GM12878 (cell line): ENCODE data around the gene LCE2A. TPM values are rescaled to one million over a fixed set of nuclear protein-coding genes. Genes with fewer than 3 reads are reported as not detected.
"Not testable (repeated sequence)": the region's sequence is repeated elsewhere in the genome, so short reads cannot be mapped to it uniquely, and the experiment has no call there.

Source experiments
- ATAC-seq: fragments of 200-7000 bp; cut with Tn5 transposase; 3 replicates; pipeline ENCODE4 v1.9.1; 2020; ENCODE audit warnings: mild to moderate bottlenecking, moderate library complexity
- BruUV-seq: library from RNA; stranded (reverse); fragments of 400-500 nt; replicated peaks from 2 replicates; lab custom pipeline; 2021; lab: Mats Ljungman, UMichigan
- CTCF ChIA-PET: fragments of 300-600 bp; sonication (Branson Sonifier 250); formaldehyde crosslinking; extraction: SDS; loops from one replicate; lab custom pipeline; 2021; ENCODE audit warnings: inconsistent platforms; lab: Yijun Ruan, JAX
- POLR2A ChIA-PET: fragments of 350-600 bp; formaldehyde crosslinking; extraction: SDS; loops from one replicate; lab custom pipeline; 2021; ENCODE audit warnings: inconsistent platforms; lab: Charles Lee
- RAD21 ChIA-PET: fragments of 300-600 bp; sonication (Branson Sonifier 250); formaldehyde crosslinking; loops from one replicate; lab custom pipeline; 2023; ENCODE audit warnings: antibody characterized with exemption; ENCODE audit not compliant: unreplicated experiment; lab: Charles Lee
- SMC1A ChIA-PET: fragments of 300-600 bp; sonication (Branson Sonifier 250); formaldehyde crosslinking; loops from one replicate; lab custom pipeline; 2023; ENCODE audit not compliant: unreplicated experiment, uncharacterized antibody; lab: Charles Lee
- DNase-seq: peaks from one replicate; pipeline ENCODE4 v3.0.0-alpha.2; 2011; ENCODE audit warnings: low read depth, low spot score
- FAIRE-seq: peaks from 3 replicates; lab custom pipeline; 2011; peaks lifted over from hg19 to GRCh38; lab: Jason Lieb, UNC
- H2AFZ ChIP-seq: 2 replicates; pipeline ENCODE4 v1.6.0; 2011; ENCODE audit warnings: low read depth, low read length, control low read depth; ENCODE audit not compliant: control insufficient read depth
- H3K27ac ChIP-seq: 2 replicates; pipeline ENCODE4 v1.5.1; 2011; ENCODE audit warnings: control low read depth; ENCODE audit not compliant: control insufficient read depth, insufficient read depth
- H3K27me3 ChIP-seq, 2 experiments: replicated peaks in 1 of 2; 2 replicates each; pipeline versions ENCODE4 v1.6.0 to v1.6.1; 2011; ENCODE audit warnings: low read length in 1 of 2; ENCODE audit not compliant: control insufficient read depth in 2 of 2, insufficient read depth in 2 of 2
- H3K36me3 ChIP-seq, 2 experiments: 2 replicates each; pipeline ENCODE4 v1.5.1; 2011; ENCODE audit warnings: low read length in 1 of 2; ENCODE audit not compliant: control insufficient read depth in 2 of 2, insufficient read depth in 2 of 2
- H3K4me1 ChIP-seq: 2 replicates; pipeline ENCODE4 v1.6.1; 2011; ENCODE audit warnings: mild to moderate bottlenecking, low read length, moderate library complexity, mixed read lengths; ENCODE audit not compliant: control insufficient read depth, insufficient read depth
- H3K4me2 ChIP-seq: 2 replicates; pipeline ENCODE4 v1.6.0; 2011; ENCODE audit warnings: control low read depth; ENCODE audit not compliant: control insufficient read depth, insufficient read depth
- H3K4me3 ChIP-seq: fragments of 200-600 bp; sonication (generic); 2 replicates; pipeline ENCODE4 v1.5.1; 2016
- H3K79me2 ChIP-seq: 2 replicates; pipeline ENCODE4 v1.6.0; 2011; ENCODE audit warnings: low read length; ENCODE audit not compliant: control insufficient read depth, insufficient read depth
- H3K9ac ChIP-seq: 2 replicates; pipeline ENCODE4 v1.8.0; 2011; ENCODE audit warnings: low read length, control low read depth, mixed read lengths; ENCODE audit not compliant: control insufficient read depth, insufficient read depth
- H3K9me3 ChIP-seq: replicated peaks from 3 replicates; pipeline ENCODE4 v1.5.1; 2011; ENCODE audit warnings: mild to moderate bottlenecking, low read length; ENCODE audit not compliant: control insufficient read depth, insufficient read depth
- H4K20me1 ChIP-seq: 2 replicates; pipeline ENCODE4 v1.6.0; 2011; ENCODE audit not compliant: control insufficient read depth, insufficient read depth
- ASH2L ChIP-seq: fragments of 300-600, 200-600 bp; sonication (generic); IDR thresholded peaks from 2 replicates; pipeline ENCODE4 v1.6.1; 2017; ENCODE audit warnings: low read depth, mild to moderate bottlenecking, borderline replicate concordance
- DPF2 ChIP-seq: fragments of 450-650 bp; IDR thresholded peaks from 2 replicates; pipeline ENCODE4 v1.6.1; 2017; ENCODE audit warnings: mild to moderate bottlenecking
- EED ChIP-seq: sonication (generic); IDR thresholded peaks from 2 replicates; pipeline ENCODE4 v1.6.1; 2016; ENCODE audit warnings: antibody characterized with exemption, low read depth
- EP300 ChIP-seq, 2 experiments: fragments of 150-350 bp in 1 of 2; IDR thresholded peaks; 2 replicates each; pipeline ENCODE4 v1.6.1; 2011 to 2012; ENCODE audit warnings: low read depth in 2 of 2, low read length in 2 of 2, borderline replicate concordance in 1 of 2, improper control_type of control experiment in 1 of 2, inconsistent platforms in 1 of 2; ENCODE audit not compliant: control insufficient read depth in 1 of 2
- FOXM1 ChIP-seq: IDR thresholded peaks from 2 replicates; pipeline ENCODE4 v1.6.1; 2012; ENCODE audit warnings: low read depth, mild to moderate bottlenecking, inconsistent platforms, low read length, moderate library complexity
- HCFC1 ChIP-seq: fragments of 150-350 bp; IDR thresholded peaks from 2 replicates; pipeline ENCODE4 v1.6.1; 2014; ENCODE audit warnings: low read length
- HDAC6 ChIP-seq: fragments of 200-600 bp; sonication (generic); IDR thresholded peaks from one replicate; pipeline ENCODE4 v1.8.0; 2017; ENCODE audit warnings: antibody characterized with exemption; ENCODE audit not compliant: unreplicated experiment
- HSF1 ChIP-seq: fragments of 150-350 bp; IDR thresholded peaks from 2 replicates; pipeline ENCODE4 v1.6.1; 2014; ENCODE audit warnings: mild to moderate bottlenecking, low read depth, low read length
- NFIC ChIP-seq: IDR thresholded peaks from 2 replicates; pipeline ENCODE4 v1.6.1; 2012; ENCODE audit warnings: low read depth, mild to moderate bottlenecking, inconsistent platforms, low read length, moderate library complexity
- NRF1 ChIP-seq: conservative IDR thresholded peaks from 2 replicates; pipeline ENCODE4 v1.6.1; 2011; ENCODE audit warnings: mild to moderate bottlenecking, low read depth, low read length, improper control_type of control experiment
- PAX8 ChIP-seq: fragments of 450-650 bp; IDR thresholded peaks from 2 replicates; pipeline ENCODE4 v1.6.1; 2017; ENCODE audit warnings: mild to moderate bottlenecking, moderate library complexity
- PBX3 ChIP-seq: IDR thresholded peaks from 2 replicates; pipeline ENCODE4 v1.6.1; 2011; ENCODE audit warnings: mild to moderate bottlenecking, low read depth, low read length, moderate library complexity; ENCODE audit not compliant: insufficient replicate concordance
- RBBP5 ChIP-seq: fragments of 200-600 bp; sonication (generic); conservative IDR thresholded peaks from 2 replicates; pipeline ENCODE4 v1.6.1; 2016
- SPI1 ChIP-seq: IDR thresholded peaks from 2 replicates; pipeline ENCODE4 v1.6.1; 2011; ENCODE audit warnings: low read depth, mild to moderate bottlenecking, low read length, moderate library complexity, borderline replicate concordance; ENCODE audit not compliant: insufficient read depth
- YBX1 ChIP-seq: fragments of 450-650 bp; IDR thresholded peaks from 2 replicates; pipeline ENCODE4 v1.6.1; 2016; ENCODE audit warnings: antibody characterized with exemption
- WGBS: methylation state at CpG from one replicate; pipeline ENCODE4 v1.1.6; 2016; ENCODE audit warnings: low lambda C conversion rate; ENCODE audit not compliant: insufficient replicate concordance, insufficient coverage; ENCODE audit errors: missing lambda C conversion rate; 5-methylcytosine and 5-hydroxymethylcytosine counted together
- in situ Hi-C: fragments of 300-500 bp; cut with MboI; formaldehyde crosslinking; loops from 9 replicates; pipeline ENCODE4 v1.14.3; 2018; ENCODE audit warnings: mixed read lengths
- intact Hi-C: fragments of 100-400 bp; cut with micrococcal nuclease; formaldehyde crosslinking; loops from one replicate; pipeline ENCODE4 v1.14.2; 2022; ENCODE audit not compliant: unreplicated experiment
- polyA plus RNA-seq, 11 experiments: library from polyadenylated mRNA; depleted of rRNA in 4 of 11; unstranded in 6 of 11; stranded (reverse) in 5 of 11; fragments of >200 nt; fragmentation: Nextera tagmentation in 4 of 11; fragmentation: Illumina TruSeq in 1 of 11; extraction: Ambion mirVana in 4 of 11; extraction: Trizol in 1 of 11; gene quantifications; 1 replicate in 1 of 11; 2 replicates in 10 of 11; pipeline versions ENCODE4 v1.2.1 to v1.2.3, GENCODE V29; 2011 to 2016; ENCODE audit warnings: inconsistent platforms in 2 of 11, missing spikeins in 2 of 11, low read depth in 1 of 11
- total RNA-seq, 4 experiments: library from RNA; depleted of rRNA in 3 of 4; stranded (reverse); fragments of >200 nt in 3 of 4; fragmentation: Illumina TruSeq in 1 of 4; extraction: Trizol in 1 of 4; gene quantifications; 2 replicates each; pipeline versions ENCODE4 v1.2.1 to v1.2.3, GENCODE V29; 2013 to 2021

The LCE2A gene
- total and polyA plus RNA-seq, 10 of the 15 experiments (the other 5 are each of a cell fraction or from before 2014, with no cell fraction given) = not detected

DNA sequence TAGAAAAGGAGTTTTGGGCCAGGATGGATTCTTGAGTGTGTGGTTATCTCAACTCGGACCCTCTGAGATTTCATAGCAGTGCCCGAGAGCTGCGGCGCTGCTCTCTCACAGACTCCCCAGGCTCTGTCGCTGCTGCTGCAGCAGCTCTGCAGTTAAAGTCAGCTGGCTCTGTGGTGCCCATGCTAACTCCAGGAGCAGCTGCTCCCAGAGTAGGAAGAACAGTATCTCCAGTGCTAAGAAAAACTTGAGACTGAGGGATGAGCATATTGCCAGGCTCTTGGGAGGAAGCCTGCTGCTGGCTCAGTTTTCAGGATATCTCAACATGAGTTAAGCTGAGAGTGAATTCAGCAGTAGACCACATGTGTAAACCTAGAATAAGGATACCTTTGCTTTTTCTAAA lies 30.5 kb upstream of the LCE2A start (continued):
- TF ChIP-seq HSF1 = no peak
- no peak for TF ChIP-seq HDAC6
- TF ChIP-seq PAX8 = no peak
- TF ChIP-seq ASH2L = no peak
- no peak for TF ChIP-seq NRF1

- in situ Hi-C loops (no loop called here), intact Hi-C loops (no loop called here)
- SMC1A ChIA-PET = no interaction called here
- Histone ChIP-seq H3K36me3 (no peaks in the 10 kb centered on the region), H4K20me1 (no peaks in the 10 kb centered on the region), H3K4me1 (no peaks in the 10 kb centered on the region), H2AFZ (no peak overlapping the region), H3K79me2 (no peaks in the 10 kb centered on the region), H3K4me2 (no peak overlapping the region), H3K27ac (no peak overlapping the region), H3K9me3 (no peaks in the 10 kb centered on the region), H3K9ac (no peak overlapping the region), H3K27me3 (no peaks in the 10 kb centered on the region; a peak in 1 of 4 replicates), H3K4me3 (no peak overlapping the region)
- WGBS = 0% methylated on average over 2 of the region's 2 CpGs
- TF ChIP-seq RBBP5 (no peak), PBX3 (no peak), HCFC1 (no peak), EED (no peak), EP300 (IDR thresholded peaks at IDR 0.05; ENCODE audit: borderline replicate concordance in 1 of 2, control insufficient read depth in 1 of 2, low read depth in 2 of 2, low read length in 2 of 2) (no peak), FOXM1 (no peak), NFIC (no peak), YBX1 (no peak), DPF2 (no peak), SPI1 (no peak)
- DNase-seq (no peak), FAIRE-seq (no peak), ATAC-seq (no peak)
- no TSS peak for BruUV-seq
- POLR2A ChIA-PET = no interaction called here
- CTCF ChIA-PET = no interaction called here
- RAD21 ChIA-PET = no interaction called here
Observed at GRCh38 chr1:152673016-152673415, 25.1 kb upstream of the LCE2A start.

DNA sequence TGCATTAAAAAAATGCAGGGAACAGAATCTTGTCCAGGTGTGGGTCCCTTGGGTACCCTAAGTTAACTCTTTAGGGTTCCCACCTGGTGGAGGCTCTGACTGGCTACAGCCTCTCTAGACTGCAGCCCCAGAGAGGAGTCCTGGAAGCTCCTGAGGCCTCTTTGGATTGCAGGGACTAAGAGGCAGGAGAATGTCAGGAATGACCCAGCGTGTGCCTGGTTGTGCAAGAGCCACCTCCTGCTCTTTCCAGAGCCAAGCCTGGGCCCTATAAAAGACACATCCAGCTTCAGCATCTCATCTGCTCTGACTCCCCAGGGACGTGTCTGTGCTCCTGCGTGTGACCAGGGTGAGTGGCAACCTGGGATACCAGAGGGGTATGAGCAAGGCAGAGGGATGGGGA lies 23.2 kb upstream of the LCE2A start, which contains the start of gene LCE2C:
Gene LCE2C (plus strand): TSS at position 297 of the 400 bp plus-strand sequence. CDS start 737 bp downstream, outside the sequence.
- POLR2A ChIA-PET, BruUV-seq, RAD21 ChIA-PET, SMC1A ChIA-PET, DNase-seq, H3K79me2 ChIP-seq, intact Hi-C loops, H2AFZ ChIP-seq, H3K27me3 ChIP-seq, ATAC-seq, H3K4me1 ChIP-seq, H4K20me1 ChIP-seq, H3K9me3 ChIP-seq, H3K9ac ChIP-seq, CTCF ChIA-PET, H3K4me2 ChIP-seq, FAIRE-seq, H3K4me3 ChIP-seq, H3K27ac ChIP-seq, in situ Hi-C loops, H3K36me3 ChIP-seq: not testable (repeated sequence)
- 0% methylated on average over 2 of the region's 3 CpGs for WGBS
